HG03196 (cell line): Measurements from ENCODE around the gene KDM4F.
"Not testable (repeated sequence)": the region's sequence is repeated elsewhere in the genome, so short reads cannot be mapped to it uniquely, and the experiment has no call there.

Experiments
- ATAC-seq: cut with Tn5 transposase; IDR thresholded peaks from one replicate; pipeline ENCODE4 v1.9.1; 2021; ENCODE audit not compliant: unreplicated experiment

Gene KDM4F

DNA sequence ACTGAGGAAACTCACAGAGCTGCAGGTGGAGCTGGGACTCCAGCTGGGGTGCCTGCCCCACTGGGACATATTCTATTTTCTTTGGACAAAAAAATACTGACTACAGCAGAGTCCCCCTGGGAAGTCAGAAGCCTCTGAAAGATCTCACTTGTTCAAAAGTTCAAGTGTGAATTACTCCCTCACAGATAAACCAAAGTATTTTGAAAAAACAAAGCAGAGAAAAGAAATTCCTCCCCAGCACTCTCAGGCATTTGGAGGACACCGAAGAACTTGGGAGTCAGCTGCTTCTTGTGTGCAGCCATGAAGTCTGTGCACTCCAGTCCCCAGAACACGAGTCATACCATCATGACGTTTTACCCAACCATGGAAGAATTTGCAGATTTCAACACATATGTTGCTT is at the start of gene KDM4F:
KDM4F (plus strand) TSS at position 301 of the 400 bp plus-strand sequence.
- ATAC-seq: not testable (repeated sequence)

DNA sequence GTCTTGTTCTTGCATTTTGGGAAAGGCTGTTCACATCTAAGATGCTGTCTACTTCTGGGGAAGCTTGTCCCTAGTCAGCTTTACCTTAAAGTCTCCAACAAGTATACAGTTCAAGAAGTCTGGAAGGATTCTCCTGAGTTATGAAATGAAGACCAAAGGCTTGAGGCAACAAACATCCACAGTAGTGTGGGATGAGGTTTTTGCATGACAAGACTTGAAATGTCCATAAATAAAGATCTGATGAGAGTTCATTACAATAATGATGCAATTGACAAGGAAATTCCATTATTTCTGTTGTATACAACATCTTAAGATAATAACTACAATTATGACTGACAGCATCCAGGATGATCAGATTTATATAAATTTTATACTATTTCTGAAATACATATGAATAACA is 45.5 kb upstream of the KDM4F start:
- ATAC-seq: no peak

DNA sequence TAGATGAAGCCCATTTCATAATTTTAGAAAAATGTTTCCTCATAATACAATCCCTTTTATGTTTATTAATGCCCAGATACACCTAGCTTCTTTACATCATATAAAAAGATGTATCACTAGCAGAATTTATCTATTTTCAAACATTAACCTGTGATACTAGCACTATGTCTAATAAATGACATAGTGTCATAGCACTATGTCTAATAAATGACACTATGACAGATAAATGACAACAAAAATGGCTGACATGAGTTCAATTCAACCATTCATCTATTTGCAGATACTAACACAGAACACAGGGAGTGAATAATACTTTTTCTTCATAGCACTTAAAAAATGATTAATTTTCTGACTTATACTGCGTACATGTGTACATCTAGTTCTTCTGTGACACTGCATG is 43.6 kb upstream of the KDM4F start:
- no peak for ATAC-seq

DNA sequence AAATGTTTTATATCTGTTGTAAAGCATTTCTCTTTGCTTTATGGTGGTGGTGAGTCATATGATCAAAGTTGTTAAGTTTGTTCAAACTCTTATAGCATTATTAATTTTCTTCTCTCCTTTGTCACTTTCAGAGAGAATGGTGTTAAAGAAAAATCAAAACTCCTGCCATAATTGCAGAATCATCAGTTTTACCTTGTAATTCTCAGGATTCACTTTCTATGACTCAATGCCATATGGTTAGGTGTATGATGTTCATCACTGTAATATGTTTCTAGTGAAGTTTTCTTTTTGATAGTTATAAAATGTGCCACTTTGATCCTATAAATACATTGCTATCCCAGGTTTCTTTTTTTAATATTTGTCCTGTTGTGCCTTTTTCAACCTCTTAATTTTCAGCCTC is 37.8 kb upstream of the KDM4F start:
- no peak for ATAC-seq

DNA sequence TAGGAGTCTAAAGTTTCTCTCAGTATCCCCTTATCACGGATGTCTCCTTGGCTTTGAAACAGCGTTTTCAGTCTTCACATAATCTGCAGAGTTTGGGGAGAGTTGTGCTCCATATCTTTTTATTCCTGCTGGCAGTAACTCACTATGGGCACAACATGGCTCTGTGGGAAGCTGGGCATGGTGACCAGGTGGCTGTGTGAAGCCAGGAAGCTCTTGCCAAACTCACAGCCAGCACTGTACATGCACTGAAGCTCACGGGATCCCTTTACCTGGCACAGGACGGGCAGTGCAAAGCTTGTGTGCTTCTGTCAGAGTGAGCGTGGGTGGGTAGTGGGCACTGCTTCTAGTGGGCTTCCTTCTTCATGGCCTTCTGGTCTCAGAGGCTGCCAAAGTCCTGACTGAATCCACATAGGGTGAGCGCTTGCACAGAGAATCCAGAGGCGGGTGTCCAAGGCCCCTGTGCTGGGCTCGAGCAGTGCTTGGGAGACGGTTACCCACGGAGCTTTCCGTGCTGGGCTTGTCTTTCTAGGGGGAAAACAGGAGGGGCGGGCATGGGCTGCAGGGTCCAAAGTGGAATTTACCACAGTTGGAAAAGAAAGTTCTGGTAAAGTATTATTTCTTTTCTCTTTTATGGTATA is 34.9 kb upstream of the KDM4F start:
- ATAC-seq: no peak

DNA sequence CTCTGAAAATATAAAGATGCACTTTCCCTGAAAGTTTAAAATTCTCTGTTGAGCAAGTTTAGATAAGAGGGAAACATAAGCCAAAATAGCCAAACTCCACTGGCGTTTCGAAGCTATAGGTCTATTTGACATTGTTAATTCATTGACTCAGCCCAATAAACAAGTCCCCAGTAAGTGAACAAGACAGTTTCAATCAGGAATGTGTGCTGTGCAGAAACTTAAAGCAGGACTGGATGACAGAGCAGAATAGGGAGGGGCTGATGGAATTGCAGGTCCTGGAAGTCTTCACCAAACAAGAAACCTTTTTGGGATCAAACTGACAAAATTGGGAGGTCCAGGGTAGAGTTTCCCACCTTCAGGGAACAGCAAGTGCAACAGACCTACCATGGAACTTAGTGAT is 33.1 kb upstream of the KDM4F start:
- ATAC-seq: no peak

DNA sequence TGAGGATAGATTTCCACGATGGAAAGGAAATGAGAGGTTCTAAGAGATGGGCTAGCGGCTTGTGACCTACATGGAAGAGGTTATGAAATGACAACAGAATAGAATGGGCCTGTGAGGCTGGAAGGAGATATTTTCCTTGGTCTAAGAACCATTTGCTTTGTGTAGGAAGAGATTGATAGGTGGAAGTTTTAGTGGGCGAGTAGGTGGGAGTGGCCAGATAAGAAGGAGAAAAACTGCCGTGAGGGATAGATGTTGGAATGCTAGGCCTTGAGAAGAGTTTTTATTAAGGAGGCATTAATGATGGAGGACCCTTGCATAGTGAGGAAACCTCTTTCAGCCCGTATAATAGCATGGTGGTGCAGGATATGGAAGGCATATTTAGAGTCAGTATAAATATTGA is 27.8 kb upstream of the KDM4F start:
- ATAC-seq: not testable (repeated sequence)

DNA sequence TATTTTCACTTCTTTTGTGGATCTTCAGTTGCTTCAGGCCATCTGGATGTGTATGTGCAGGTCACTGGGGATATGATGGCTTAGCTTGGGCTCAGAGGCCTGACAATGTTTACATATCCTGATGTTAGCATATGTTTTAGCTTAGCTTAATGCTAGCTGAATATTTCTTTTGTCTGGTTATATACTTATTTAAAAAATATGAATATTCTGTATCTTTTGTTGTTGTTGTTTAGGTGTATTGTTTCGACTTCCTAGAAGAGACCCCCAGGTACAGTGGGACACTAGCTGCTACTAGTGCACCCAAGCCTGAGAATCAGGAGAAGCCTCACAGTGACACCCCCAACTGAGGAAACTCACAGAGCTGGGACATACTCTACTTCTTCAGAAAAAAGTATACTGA is 24.3 kb upstream of the KDM4F start, which contains the start of gene KDM4E:
KDM4E (plus strand) TSS at position 301 of the 400 bp plus-strand sequence. CDS start 300 bp downstream, outside the sequence.
- ATAC-seq: no peak

DNA sequence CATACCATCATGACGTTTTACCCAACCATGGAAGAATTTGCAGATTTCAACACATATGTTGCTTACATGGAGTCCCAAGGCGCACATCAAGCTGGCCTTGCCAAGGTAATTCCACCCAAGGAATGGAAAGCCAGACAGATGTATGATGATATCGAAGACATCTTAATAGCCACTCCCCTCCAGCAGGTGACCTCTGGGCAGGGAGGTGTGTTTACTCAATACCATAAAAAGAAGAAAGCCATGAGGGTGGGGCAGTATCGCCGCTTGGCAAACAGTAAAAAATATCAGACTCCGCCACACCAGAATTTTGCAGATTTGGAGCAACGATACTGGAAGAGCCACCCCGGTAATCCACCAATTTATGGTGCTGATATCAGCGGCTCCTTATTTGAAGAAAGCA is 23.6 kb upstream of the KDM4F start:
- ATAC-seq: not testable (repeated sequence)

DNA sequence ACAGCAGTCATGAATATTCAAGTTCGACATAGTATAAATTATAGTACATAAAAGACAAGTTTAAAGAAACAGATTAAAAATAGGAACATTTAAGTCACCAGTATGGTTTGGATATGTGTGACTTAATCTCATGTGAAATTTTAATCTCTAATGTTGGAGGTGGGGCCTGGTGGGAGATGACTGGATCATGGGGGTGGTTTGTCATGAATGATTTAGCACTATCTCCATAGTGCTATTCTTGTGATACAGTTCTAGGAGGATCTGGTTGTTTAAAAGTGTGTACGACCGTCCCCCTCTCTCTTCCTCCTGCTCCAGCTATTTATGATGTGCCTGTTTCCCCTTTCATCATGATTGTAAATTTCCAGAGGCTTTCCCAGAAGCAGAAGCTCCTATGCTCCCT is 20.9 kb upstream of the KDM4F start:
- ATAC-seq: no peak

DNA sequence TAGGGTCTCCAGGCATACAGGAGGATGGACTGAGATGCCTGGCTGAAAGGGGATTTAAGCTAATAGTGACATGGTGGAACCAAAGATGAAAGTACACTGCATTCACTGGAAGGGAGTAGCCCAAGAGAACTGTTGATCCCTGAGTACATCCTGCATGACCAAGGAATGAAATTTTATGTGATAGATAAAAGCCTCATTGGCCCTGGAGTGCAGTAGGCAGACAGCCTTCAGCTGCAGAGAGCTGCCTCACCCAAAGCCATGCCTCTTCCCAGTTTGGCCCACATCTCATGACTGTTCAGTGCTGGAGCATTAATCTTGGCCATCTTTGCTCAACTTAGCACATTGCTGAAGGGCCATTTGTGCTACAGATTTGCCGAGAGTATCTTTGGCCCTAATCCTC is 16.2 kb upstream of the KDM4F start:
- ATAC-seq: no peak

DNA sequence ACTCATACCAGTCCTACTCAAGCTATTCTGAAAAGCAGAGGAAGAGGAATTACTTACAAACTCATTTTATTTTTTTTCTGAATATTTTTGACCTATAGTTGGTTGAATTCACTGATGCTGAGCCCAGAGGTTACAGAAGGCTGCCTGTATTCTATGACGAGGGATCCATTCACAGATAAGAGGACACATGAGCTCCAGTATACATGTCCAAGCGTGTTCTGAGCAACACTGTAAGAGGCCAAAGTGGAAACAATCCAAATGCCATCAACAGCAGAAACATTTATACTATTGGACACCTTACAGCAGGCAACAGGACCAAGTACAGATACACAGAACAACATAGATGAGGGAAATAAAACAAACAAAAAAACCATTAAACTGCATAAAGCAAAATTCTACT is 13.9 kb upstream of the KDM4F start:
- no peak for ATAC-seq

DNA sequence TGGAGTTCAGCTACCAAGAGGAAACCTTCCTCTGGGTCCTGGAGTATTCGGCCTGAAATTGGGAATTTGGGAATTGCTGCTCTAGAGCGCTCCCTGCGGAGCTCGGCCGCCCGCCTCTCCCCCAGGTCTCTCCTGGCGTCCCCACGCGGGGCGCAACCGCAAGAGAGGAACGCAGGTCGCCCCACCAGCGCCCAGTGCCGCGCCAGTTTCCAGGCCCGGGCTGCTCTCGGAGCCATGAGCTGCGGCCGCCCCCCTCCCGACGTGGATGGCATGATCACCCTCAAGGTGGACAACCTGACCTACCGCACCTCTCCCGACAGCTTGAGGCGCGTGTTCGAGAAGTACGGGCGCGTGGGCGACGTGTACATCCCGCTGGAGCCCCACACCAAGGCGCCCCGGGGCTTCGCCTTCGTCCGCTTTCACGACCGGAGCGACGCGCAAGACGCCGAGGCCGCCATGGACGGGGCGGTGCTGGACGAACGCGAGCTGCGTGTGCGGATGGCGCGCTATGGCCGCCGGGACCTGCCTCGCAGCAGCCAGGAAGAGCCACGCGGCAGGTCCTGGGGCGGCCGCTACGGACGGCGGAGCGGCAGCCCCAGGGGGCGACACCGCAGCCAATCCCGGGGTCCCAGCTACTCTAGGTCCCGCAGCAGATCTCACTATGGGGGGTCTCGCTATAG is 11.7 kb upstream of the KDM4F start:
- not testable (repeated sequence) for ATAC-seq

DNA sequence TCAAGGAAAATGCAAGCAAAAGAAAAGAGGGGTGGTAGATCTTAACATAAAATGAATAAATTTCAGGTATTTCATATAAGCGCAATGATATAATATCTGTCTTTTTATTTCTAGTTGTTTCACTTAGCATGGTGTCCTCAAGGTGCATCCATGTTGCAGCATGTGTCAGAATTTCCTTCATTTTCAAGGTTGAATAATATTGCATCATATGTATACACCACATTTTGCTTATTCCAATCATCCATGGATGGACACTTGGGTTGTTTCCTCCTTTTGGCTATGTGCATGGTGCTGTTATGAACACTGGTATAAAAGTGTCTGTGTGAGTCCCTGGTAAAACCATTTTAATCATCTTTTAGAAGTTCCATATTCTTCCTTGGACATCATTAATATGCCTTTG is 7.0 kb upstream of the KDM4F start:
- ATAC-seq: no peak

DNA sequence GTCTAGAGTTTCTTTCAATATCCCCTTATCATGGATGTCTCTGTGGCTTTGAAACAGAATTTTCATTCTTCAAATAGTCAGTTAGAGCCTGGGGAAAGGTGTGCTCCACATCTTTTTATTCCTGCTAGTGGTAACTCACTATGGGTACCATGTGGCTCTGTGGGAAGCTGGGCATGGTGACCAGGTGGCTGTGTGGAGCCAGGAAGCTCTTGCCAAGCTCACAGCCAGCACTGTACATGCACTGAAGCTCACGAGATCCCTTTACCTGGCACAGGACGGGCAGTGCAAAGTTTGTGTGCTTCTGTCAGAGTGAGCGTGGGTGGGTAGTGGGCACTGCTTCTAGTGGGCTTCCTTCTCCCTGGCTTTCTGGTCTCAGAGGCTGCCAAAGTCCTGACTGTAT is 6.3 kb upstream of the KDM4F start:
- no peak for ATAC-seq

DNA sequence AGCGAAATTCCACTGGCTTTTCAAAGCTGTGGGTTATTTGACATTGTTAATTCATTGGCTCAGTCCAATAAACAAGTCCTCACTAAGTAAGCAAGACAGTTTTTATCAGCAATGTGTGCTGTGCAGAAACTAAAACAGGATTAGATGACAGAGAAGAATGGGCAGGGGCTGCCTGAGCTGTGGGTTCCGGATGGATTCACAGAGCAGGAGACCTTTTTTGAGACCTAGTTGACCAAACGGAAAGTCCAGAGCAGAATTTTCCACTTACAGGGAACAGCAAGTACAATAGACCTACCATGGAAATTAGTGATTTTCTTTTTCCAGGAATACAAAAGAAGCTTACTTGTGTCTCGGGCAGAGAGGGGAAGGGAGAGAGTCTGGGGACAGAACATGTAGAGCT is 5.2 kb upstream of the KDM4F start:
- no peak for ATAC-seq

DNA sequence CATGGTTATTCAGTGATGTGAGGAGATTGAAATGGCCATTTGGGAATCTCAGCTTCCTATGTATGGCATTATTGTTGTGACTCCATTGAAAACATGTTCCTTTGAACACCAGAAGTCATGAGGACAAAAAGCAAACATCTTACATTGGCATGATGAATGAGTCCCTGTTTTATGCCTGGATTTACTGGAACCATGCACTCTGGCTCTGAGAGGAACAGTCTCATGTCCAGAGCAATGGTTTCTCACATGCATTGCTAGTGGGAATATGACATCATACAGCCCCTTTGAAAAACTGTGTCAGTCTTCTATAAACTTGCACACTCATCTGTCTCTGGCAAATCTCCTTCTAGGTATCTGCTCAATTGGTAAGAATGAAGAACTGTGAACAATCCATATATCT is 3.4 kb upstream of the KDM4F start:
- ATAC-seq: no peak

DNA sequence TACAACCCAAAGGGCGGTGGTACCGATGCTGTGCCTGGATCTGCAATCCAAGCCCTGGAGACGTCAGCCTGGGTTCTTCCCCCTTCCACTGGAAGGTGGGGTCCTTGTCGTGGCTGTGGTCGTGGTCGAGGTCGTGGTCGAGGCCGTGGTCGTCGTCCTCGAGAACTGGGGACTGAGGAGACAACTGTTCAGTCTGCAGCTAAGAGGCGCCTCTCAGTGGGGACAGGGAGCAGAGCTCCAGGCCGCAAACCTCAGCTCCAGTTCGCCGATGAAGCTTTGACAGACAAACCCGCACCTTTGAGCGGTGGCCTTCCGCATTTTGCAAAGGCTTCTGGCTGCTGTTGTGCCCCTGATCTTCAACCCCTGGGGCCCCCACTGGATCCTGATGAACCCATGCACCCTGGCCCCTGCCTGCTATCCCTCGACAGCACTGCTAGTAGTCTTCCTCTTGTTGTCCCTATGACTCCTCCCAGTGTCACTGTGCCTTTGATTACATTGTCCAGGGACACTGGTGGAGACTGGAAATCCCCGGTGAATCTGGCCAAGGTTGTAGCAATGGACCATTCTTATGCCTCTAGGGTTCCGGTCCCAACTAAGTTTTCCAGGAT is 1.5 kb downstream of the KDM4F start:
- ATAC-seq: no peak

DNA sequence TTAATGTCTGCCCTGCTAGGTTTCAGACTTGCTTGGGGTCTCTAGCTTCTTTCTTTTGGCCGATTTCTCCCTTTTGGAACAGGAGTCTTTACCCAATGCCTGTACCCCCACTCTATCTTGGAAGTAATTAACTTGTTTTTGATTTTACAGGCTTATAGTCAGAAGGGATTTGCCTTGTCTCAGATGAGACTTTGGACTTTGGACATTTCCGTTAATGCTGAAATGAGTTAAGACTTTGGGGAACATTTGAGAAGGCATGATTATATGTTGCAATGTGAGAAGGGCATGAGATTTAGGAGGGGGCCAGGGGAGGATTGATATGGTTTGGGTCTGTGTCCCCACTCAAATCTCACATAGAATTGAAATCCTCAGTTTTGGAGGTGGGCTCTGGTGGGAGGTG is 5.1 kb downstream of the KDM4F start:
- ATAC-seq: no peak

DNA sequence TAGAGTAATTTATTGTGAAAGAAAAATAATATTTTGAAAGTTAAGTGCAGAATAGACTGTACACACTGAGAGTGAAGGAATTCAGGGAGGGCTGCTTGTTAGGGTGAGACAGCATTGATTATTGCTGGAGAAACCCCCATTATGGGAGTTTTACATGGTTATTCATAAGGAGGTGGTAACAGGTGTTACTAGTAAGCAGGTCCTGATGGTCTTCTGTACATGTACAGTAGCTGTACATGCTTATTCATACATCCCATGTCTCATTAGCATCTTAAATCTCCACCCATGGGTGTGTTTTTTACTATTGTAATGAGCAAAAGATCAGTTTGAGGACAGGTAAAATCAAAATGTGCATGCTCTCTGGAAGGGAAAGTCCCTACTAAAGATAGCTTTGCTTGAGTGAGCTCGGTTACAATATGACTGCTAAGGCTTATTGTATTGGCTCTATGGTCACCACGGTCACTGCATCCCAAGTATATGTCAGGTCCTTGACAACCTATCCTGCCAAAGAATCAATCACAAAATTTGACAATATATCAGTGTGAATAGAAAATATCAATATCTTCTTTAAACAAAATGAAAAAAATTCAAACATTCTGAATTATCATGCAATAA is 6.2 kb downstream of the KDM4F start:
- ATAC-seq: peak; percentile 94

DNA sequence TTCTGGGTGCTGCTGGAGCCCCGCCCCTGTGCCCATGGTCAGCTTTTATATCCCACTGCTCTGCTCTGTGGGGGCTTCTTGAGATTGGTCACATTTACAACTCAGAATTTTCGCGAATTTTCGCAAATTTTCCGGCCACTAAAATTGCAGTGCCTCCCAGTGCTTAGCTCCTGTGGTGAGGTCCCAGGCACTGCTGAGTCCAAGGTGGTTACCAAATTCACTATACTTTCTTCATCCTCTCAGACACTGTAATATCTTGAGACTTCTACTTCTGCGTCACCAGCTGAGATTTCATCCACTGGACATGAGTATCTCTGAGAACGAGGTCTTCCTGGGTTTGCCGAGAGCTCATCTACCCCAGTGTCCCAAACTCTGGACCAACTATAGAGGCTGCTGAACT is 8.7 kb downstream of the KDM4F start:
- ATAC-seq: no peak

DNA sequence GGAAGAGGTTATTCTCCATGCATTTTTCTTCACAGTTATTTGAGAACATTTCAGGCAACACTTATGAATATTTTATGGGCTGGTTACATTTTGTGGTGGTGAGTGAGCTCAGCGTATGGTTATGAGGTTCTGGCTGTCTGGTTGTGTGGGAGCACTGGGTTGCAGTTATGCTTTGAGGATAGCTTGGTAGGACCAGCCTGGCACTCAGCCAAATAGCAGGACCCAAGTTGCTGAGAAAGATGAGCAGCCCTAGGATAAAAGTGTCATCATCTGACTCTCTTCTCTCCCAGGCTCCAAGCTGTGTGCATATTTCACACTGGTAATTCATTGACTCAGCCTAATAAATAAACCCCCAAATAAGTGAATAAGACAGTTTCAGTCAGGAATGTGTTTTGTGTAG is 9.4 kb downstream of the KDM4F start:
- ATAC-seq: no peak
